ENCODE results near the gene TTC39A.

TTC39A gene

DNA sequence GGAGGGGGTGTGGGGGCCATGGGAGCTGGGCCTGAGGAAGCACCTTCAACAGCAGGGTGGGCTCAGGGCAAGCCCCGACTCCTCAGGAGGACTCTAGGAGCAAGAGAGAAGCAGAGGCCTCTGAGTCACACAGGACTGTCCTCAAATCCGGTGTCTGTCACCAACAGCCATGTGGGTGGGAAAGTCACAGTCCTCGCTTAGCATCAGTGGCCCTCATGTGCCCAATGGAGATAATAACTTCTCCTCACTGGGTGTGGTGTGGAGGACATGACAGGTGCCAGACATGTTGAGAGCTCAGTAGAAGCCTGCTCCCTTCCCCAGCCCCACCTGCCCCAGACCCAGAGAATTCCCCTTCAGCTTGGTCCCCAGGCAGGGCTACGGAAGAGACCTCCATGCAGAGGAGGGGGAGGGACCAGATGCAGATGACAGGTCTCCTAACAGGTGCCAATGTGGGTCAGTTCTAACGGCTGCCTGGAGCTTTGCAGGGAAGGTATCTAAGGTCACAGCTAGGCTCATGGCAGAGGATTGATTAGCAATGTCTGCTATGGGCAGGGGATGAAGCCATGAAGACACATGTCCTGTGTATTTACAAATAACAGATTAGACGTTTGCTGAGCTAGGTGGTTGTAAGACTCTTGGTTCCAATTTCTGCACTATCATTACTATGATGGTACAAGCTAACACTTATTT lies 30.2 kb downstream of the TTC39A start:
- no peak overlapping the region for H3K9ac ChIP-seq (ENCODE audit: low read length)

DNA sequence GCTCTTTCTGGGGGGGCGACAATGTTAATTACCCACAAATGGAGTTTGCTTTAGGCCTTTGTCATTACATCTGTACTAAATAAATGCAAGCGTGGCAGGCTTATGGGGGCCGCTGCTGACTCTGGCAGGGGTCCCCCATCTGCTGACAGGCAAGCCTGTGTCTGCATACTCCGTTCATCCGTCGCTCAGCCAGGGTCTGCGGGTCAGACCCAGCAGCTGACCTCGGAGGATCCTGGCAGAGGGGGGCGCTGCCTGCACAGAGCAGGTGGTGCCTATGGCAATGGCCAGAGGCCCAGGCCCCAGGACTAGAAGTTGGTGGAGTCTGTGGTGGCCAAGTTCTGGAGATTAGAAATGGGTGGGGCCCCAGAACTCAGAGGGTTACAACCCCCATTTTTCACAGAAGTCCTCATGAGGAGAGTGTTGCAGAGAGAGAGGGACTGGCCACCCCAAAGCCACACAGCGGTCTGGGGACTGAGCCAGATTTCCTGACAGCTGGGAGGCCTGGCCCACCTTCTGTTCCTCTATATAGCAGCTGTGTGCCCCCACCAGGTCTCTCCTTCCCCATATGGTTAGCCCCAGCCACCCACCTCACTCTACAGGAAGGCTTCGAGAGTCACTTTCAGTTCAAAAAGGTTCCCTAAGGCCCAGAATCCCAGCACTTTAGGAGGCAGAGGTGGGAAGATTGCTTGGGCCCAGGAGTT lies 31.0 kb downstream of the TTC39A start:
- peaks cover 3% of the 10 kb centered on the region for H3K4me1 ChIP-seq (ENCODE audit: control insufficient read depth, insufficient read depth, low read length)
- H3K36me3 ChIP-seq (ENCODE audit: control insufficient read depth, insufficient read depth, low read length) = no peaks in the 10 kb centered on the region
- H3K27ac ChIP-seq (ENCODE audit: low read depth, low read length) = no peak overlapping the region
- no peaks in the 10 kb centered on the region for H3K27me3 ChIP-seq (ENCODE audit: control insufficient read depth, insufficient read depth, low read length)
- H3K4me3 ChIP-seq (ENCODE audit: low read length) = no peak overlapping the region
- no peak overlapping the region for H3K9ac ChIP-seq (ENCODE audit: low read length)

More for the DNA sequence above, 30.2 kb downstream of the TTC39A start:
- H3K4me3 ChIP-seq (ENCODE audit: low read length) = no peak overlapping the region
- H3K27me3 ChIP-seq (ENCODE audit: control insufficient read depth, insufficient read depth, low read length) = no peaks in the 10 kb centered on the region
- H3K36me3 ChIP-seq (ENCODE audit: control insufficient read depth, insufficient read depth, low read length) = no peaks in the 10 kb centered on the region
- H3K27ac ChIP-seq (ENCODE audit: low read depth, low read length) = no peak overlapping the region
- peaks cover 3% of the 10 kb centered on the region for H3K4me1 ChIP-seq (ENCODE audit: control insufficient read depth, insufficient read depth, low read length)

DNA sequence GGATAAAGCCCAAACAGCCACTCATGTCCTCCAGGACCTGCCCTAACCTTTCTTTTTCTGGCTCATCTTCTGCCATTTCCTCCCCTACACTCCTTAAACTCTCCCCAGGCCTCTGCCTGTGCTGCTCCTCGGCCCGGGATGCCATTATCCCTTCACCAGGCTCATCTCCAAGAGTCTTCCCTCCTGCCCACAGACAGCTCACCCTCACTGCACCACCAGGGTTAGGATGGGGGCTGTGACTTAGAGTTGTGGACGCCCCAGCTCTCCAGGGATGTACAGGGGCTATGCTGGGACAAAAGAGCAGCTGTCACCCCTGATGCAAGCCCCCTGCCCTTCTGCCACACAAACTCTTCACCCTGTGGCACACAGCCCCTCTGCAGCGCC lies 32.0 kb downstream of the TTC39A start:
- Histone ChIP-seq H3K27me3 (ENCODE audit: control insufficient read depth, insufficient read depth, low read length) (no peaks in the 10 kb centered on the region), H3K36me3 (ENCODE audit: control insufficient read depth, insufficient read depth, low read length) (no peaks in the 10 kb centered on the region), H3K27ac (ENCODE audit: low read depth, low read length) (no peak overlapping the region), H3K4me1 (ENCODE audit: control insufficient read depth, insufficient read depth, low read length) (peaks cover 3% of the 10 kb centered on the region), H3K9ac (ENCODE audit: low read length) (no peak overlapping the region), H3K4me3 (ENCODE audit: low read length) (no peak overlapping the region)

DNA sequence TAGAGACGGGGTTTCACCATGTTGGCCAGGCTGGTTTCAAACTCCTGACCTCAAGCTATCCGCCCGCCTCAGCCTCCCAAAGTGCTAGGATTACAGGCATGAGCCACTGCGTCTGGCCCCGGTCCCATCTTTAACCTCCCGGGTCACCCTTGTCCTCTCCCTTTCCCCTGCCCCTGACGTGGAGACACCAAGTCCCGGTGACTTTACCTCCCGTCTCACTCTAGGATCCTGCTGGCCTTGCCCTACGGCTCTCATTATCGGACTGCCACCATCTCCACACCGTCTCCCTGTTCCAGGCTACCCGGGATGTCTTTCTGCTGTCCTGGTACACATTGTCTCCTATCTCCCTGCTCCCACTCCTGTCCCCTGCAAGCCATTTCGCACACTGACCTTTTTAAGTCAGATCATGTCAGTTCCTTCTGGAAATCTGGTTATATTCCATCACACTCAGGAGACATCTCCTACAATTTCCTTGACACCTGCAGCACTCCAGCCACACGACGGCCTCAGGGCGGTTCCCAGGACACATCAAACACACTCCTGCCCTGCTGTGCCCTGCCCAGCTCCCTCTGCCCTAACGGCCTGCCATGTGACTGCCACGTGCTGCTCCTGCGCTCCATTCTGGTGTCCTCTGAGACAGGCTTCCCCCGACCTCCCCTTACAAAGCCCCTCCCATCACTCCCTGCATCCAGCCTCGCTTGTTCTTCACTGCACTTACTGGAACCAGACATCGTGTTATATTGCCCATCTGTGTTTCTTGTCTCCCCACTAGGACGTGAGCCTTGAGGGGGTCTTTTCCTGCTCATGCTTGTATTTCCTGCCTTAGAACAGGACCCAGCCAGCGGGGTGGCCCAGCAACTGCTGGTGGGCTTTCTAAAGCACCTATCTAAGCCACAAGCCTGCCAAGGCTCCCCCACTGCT lies 32.7 kb downstream of the TTC39A start:
- Histone ChIP-seq H3K9ac (ENCODE audit: low read length) (no peak overlapping the region), H3K4me1 (ENCODE audit: control insufficient read depth, insufficient read depth, low read length) (peaks cover 3% of the 10 kb centered on the region), H3K27ac (ENCODE audit: low read depth, low read length) (no peak overlapping the region), H3K4me3 (ENCODE audit: low read length) (peak overlapping the region; percentile 60), H3K27me3 (ENCODE audit: control insufficient read depth, insufficient read depth, low read length) (no peaks in the 10 kb centered on the region), H3K36me3 (ENCODE audit: control insufficient read depth, insufficient read depth, low read length) (no peaks in the 10 kb centered on the region)

DNA sequence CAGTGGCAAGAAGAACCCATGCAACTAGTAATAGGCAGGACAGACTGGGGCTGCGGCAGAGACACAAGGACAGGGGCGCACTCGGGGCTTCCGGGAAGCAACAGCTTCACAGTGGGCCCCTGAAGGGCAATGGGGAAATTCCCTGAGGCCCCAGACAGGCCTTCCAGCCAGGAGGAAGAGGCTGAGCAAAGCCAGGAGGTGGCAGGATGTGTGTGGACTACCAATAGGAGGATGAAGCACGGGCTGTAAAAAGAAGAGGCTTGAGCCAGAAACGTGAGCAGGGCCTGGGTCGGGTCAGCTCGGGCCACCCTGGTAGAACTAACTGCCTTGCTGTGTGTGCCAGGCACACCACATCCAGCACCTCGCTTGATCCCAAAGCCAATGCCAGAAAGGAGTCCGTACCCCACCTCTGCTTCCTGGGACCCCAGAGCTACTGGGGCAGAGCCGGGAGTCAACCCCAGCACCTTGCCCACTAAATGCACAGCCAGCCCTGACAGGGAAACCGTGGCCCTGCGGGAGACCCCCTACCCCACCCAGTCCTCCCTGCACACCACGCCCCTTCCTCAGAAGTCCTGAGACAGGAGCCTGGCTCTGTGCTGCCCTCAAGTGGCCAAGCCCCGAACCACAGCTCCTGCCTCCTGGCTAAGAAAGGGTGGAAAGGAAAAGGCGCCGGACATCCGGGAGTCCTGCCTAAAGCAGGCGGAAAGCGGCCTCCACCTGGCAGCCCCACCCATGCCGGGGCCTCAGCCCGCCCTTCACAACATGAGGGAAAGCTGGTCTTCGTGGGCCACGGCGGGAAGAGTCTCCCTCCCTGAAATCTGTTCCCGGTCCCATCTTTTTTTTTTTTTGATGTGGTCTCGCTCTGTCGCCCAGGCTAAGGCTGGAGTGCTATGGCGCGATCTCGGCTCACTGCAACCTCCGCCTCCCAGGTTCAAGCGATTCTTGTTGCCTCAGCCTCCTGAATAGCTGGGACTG lies 33.7 kb downstream of the TTC39A start:
- Histone ChIP-seq H3K4me3 (ENCODE audit: low read length) (peak overlapping the region; percentile 60), H3K36me3 (ENCODE audit: control insufficient read depth, insufficient read depth, low read length) (no peaks in the 10 kb centered on the region), H3K9ac (ENCODE audit: low read length) (no peak overlapping the region), H3K27me3 (ENCODE audit: control insufficient read depth, insufficient read depth, low read length) (no peaks in the 10 kb centered on the region), H3K4me1 (ENCODE audit: control insufficient read depth, insufficient read depth, low read length) (peaks cover 3% of the 10 kb centered on the region), H3K27ac (ENCODE audit: low read depth, low read length) (no peak overlapping the region)

DNA sequence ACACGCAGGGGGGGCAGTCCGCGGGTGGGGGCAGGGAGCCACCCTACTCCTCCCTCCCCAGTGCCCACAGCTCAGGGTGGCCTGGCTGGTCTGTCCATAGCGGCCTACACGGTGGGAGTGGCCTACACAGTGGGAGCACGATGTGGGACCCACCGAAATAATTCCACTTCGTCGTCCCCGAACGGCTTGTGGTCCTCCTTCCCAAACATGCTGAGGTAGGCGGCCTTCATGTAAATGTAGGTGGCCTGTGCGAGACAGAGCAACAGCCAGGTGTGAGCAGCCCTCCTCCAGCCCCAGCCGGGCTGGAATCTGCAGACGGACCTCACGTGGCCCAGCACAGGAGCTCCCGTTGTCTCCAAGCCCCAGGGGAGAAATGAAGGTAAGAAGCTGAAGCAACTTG lies 34.4 kb downstream of the TTC39A start:
- Histone ChIP-seq H3K27ac (ENCODE audit: low read depth, low read length) (no peak overlapping the region), H3K4me1 (ENCODE audit: control insufficient read depth, insufficient read depth, low read length) (peaks cover 3% of the 10 kb centered on the region), H3K4me3 (ENCODE audit: low read length) (no peak overlapping the region), H3K36me3 (ENCODE audit: control insufficient read depth, insufficient read depth, low read length) (no peaks in the 10 kb centered on the region), H3K9ac (ENCODE audit: low read length) (no peak overlapping the region), H3K27me3 (ENCODE audit: control insufficient read depth, insufficient read depth, low read length) (no peaks in the 10 kb centered on the region)

DNA sequence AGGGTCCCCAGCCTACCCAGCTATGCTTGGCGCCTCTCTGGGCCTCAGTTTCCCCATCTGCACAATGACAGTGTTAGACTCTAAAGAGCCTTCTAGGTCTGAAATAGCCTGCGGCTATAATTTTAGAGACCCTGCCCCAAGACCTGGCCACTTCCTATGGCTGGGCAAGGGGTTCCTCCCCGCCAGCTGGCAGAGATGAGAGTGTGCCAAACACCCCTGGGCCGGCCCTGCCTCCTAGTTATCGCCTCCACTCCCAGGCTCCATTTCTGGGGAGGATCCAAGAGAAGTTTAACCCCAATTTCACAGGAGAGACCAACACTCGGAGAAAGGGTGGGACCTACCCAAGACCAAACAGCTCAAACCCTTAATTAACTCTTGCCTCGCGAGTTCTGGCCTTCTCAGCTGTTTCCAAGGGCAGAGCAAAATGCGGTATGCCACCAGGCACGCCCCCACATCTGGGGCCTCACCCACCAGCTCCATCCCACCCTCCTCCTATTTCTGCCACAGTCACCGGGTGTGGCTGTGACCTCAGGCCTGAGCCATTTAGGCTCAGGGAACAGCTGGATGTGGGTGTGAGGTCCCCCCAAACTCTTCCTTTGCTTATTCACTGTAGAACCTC lies 35.7 kb downstream of the TTC39A start:
- no peak overlapping the region for H3K9ac ChIP-seq (ENCODE audit: low read length)
- H3K27me3 ChIP-seq (ENCODE audit: control insufficient read depth, insufficient read depth, low read length) = no peaks in the 10 kb centered on the region
- H3K36me3 ChIP-seq (ENCODE audit: control insufficient read depth, insufficient read depth, low read length) = no peaks in the 10 kb centered on the region
- no peak overlapping the region for H3K4me3 ChIP-seq (ENCODE audit: low read length)
- H3K27ac ChIP-seq (ENCODE audit: low read depth, low read length) = no peak overlapping the region
- H3K4me1 ChIP-seq (ENCODE audit: control insufficient read depth, insufficient read depth, low read length) = peaks cover 3% of the 10 kb centered on the region

DNA sequence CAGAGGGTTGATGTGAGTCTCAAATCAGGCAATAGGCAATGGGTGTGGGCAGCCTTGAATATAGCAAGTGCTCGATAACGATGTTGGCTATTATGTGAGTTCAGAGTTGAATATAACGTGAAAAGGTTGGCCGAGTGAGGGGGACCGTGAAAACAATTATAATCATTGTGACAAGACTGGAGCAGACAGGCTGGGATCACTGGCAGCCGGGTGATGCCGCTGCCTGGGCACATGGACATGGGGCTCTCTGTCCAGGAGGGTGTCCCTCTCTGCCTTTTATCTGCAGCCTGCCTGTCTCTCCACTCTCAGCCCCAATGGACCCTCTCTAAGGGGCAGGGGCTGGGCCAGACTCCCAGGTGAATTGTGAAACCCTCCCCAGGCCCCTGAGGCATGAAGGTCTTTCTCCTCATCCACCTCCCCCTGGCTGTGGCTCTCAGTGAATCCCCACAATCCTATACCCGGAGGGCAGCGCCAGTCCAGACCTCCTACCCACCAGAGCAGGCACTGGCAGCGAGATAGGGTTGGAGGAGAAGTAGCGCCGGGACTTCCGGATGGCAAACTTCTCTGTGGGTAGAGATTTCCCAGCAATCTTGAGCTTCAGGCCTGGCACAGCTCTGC lies 36.4 kb downstream of the TTC39A start:
- no peak overlapping the region for H3K27ac ChIP-seq (ENCODE audit: low read depth, low read length)

DNA sequence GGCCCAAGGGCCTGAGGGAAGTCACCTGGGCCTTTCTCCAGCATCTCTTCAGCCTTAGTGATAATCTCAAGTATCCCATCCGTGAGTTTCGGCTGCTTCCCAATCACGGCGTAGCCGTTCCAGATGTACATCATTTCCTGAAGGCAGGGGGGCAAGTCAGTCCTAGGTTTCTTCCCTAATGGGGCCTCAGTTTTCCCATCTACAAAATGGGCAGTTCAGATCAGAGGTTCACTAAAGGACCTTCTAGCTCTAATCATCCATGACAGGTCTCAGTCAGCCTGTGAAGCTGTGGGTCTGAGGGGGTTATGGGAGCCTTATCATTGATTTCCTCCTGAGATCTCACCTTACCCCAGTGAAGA lies 39.9 kb downstream of the TTC39A start:
- H3K27me3 ChIP-seq (ENCODE audit: control insufficient read depth, insufficient read depth, low read length) = no peaks in the 10 kb centered on the region
- peaks cover 2% of the 10 kb centered on the region for H3K36me3 ChIP-seq (ENCODE audit: control insufficient read depth, insufficient read depth, low read length)
- no peak overlapping the region for H3K9ac ChIP-seq (ENCODE audit: low read length)
- H3K4me1 ChIP-seq (ENCODE audit: control insufficient read depth, insufficient read depth, low read length) = no peaks in the 10 kb centered on the region
- no peak overlapping the region for H3K27ac ChIP-seq (ENCODE audit: low read depth, low read length)
- no peak overlapping the region for H3K4me3 ChIP-seq (ENCODE audit: low read length)

More for the DNA sequence above, 36.4 kb downstream of the TTC39A start:
- Histone ChIP-seq H3K9ac (ENCODE audit: low read length) (no peak overlapping the region), H3K36me3 (ENCODE audit: control insufficient read depth, insufficient read depth, low read length) (no peaks in the 10 kb centered on the region), H3K4me1 (ENCODE audit: control insufficient read depth, insufficient read depth, low read length) (peaks cover 3% of the 10 kb centered on the region), H3K27me3 (ENCODE audit: control insufficient read depth, insufficient read depth, low read length) (no peaks in the 10 kb centered on the region), H3K4me3 (ENCODE audit: low read length) (no peak overlapping the region)

DNA sequence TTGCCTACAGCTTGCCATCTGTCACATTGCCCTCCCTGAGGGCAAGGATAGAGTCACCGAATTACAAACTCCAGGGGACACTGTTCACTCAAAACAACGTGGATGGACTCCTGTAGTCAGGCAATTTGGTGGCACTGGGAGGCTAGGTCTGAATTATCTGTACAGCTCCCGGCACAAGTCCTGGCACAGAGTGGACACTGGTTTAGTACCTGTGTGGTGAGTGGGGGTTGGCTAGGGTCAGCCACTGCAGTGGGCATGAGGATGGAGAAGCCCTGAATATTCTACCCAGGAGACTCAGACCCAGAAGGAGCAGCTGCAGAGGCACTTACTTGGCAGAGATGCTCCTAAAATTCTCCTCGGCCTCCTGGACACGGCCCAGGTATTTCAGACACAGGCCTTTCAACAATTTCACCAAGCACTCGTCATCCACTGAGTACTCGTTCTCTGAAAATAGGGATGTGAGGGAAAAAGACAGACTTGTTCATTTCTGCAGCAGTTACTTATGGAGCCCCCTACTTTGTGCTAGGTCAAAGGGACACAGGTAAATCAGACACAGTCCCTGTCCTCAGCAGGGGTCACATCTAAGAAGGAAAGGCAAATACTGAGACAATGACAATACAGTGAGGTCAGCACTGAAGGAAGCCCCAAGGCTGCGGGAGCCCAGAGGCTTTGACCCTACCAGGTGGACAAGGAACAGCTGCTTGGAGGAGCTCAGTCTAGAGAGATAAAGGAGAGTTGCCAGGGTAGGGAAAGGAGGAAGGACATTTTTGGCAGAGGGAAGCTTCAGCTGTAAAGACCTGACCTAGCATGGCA lies 40.5 kb downstream of the TTC39A start:
- Histone ChIP-seq H3K9ac (ENCODE audit: low read length) (no peak overlapping the region), H3K4me1 (ENCODE audit: control insufficient read depth, insufficient read depth, low read length) (no peaks in the 10 kb centered on the region), H3K27ac (ENCODE audit: low read depth, low read length) (no peak overlapping the region)

More for the DNA sequence above, 40.5 kb downstream of the TTC39A start:
- Histone ChIP-seq H3K27me3 (ENCODE audit: control insufficient read depth, insufficient read depth, low read length) (no peaks in the 10 kb centered on the region), H3K4me3 (ENCODE audit: low read length) (no peak overlapping the region), H3K36me3 (ENCODE audit: control insufficient read depth, insufficient read depth, low read length) (peaks cover 2% of the 10 kb centered on the region)

Measured in rectal smooth muscle tissue (tissue), 1 donor.